HG03196 (cell line): ENCODE measurements around the gene TFIP11.

Experiments used
- ATAC-seq: cut with Tn5 transposase; IDR thresholded peaks from one replicate; pipeline ENCODE4 v1.9.1; 2021; ENCODE audit not compliant: unreplicated experiment

The TFIP11 gene

GRCh38 chr22:26479792-26480610 lies 32.3 kb downstream of the TFIP11 start:
- no peak for ATAC-seq

DNA sequence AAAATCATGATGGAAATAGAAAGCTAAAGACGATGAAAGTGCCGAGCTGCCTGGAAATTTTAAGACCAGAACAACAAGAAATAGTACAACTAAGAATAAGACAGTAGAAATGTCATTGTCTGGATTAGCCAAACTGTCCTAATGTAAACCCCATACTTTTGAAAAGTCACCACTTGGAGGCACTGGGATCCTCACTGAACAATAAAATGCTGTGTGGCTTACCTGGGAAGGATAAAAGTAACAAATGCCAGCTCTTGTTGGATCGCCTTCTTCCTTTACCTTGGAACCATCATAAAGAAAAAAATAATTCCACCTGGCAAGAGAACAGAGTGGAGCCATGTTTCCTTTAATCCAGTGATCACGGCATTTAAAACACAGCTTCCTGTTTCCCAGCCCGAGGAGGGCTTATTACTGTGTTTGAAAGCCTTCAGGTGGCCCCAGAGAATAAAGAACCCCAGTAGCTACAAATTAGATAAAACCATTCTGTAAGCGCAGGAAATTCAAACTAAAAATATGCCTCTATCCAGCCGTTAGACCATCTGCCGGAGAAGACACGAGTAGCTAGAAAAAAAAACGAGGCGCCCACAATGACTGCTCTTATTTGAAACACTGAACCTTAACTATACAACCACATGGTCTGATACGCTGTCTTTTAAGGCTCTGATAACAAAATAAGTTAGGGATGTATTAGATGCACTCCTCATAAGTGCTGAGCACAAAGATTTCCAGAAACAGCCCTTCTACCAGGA lies 33.1 kb downstream of the TFIP11 start:
- no peak for ATAC-seq

DNA sequence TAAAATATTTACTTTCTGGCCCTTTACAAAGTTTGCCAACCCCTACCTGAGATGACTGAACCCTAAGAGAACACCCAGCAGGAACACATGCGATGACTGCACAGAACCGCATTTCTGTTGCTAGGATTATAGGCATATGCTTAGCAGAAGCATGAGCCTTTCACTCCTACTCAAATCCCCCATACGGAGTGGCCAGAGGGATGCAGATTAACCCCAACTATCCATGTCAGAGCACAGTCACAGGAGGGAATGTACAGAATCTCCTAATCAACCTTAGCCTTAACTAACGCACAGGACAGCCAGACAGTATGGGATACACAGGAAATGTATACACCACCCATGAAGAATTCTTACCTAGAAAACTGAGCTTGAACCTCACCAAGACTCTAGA lies 34.9 kb downstream of the TFIP11 start:
- ATAC-seq, result no peak

GRCh38 chr22:26476705-26477340 lies 35.5 kb downstream of the TFIP11 start:
- no peak for ATAC-seq

- ATAC-seq, result no peak
Observed at GRCh38 chr22:26474682-26475081, 37.6 kb downstream of the TFIP11 start.

DNA sequence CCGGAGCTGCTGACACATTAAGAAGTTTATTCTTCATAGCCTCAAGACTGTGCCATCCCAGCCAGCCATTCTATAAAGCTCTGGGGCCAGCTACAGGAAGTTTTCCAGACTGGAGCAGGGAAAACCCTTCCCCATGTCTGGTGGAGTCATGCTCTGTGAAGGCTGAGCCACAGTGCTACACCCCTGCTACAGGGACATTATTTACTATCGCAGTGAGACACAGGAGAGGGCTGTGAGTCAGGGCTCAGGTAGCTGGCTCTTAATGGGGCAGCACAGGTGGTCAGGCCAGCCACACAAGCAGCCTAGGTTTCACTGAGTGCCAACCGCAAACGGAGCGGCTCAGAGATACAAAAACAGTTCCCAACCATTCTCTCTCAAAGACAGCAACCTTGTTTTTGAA lies 40.8 kb downstream of the TFIP11 start:
- no peak for ATAC-seq

GRCh38 chr22:26470807-26471206 lies 41.5 kb downstream of the TFIP11 start:
- no peak for ATAC-seq

- no peak for ATAC-seq
Observed at GRCh38 chr22:26466196-26466595, 46.1 kb downstream of the TFIP11 start.

DNA sequence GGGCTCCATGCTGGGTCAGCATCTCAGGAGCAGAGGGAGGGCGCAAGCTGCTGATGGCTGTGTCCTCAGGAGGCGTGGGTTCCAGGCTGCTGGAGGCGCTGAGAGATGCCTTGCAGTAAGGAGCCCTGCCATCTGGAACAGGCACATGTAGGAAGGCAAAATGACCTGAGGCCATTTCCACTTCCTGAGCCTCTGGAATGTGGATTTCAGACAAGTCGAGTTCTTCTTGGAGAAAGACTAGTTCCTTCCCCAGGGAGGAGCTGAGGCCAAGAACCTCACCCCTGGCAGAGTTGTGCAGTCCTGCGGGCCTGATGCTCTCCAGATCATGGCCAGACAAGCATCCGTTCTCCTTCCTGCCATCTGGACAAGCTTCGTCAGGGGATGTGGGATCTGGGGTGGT lies 48.0 kb downstream of the TFIP11 start:
- no peak for ATAC-seq

DNA sequence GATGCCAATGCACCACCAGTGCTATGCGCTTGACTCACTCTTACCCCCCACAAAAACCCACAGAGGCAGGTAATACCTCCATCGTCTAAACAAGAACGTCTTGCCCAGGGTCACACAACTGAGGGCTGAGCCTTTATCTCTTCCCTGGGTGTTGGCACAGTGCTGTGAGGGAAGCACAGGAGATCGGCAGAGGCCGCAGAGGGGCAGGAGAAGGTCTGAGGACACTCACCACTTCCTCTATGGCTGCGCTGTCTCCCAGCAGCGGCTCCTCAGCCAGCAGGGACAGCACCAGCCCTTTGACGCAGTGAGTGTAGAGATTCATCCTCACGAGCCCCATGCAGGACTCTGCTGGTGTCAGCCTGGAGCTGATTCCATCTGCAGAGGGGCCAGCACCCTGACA lies 48.6 kb downstream of the TFIP11 start:
- no peak for ATAC-seq

- ATAC-seq, result no peak
Observed at GRCh38 chr22:26463101-26463661, 49.1 kb downstream of the TFIP11 start.

GRCh38 chr22:26462641-26463040 lies 49.6 kb downstream of the TFIP11 start:
- ATAC-seq, result no peak

GRCh38 chr22:26462051-26462450 lies 50.2 kb downstream of the TFIP11 start:
- no peak for ATAC-seq

- no peak for ATAC-seq
Observed at GRCh38 chr22:26461188-26461810, 51.0 kb downstream of the TFIP11 start.

DNA sequence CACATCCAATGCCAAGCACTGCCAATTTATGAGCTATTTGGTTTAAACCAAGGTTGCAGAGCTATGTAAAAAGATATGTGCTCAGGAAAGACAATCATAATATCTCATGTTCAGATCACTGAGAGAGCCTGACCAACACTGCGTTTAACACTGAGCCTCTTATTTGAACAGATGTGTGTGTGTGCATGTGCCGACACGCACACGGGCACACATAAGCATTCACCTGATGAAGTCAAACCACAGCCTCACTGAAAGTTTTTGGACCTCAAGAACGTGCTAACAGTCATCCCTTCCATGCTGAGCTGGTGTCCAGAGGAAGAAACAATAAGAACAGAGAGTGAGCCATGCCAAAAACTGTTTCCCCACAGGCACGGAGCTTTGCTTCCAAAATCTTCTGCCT lies 52.1 kb downstream of the TFIP11 start:
- ATAC-seq, result no peak

GRCh38 chr22:26457661-26458272 lies 54.5 kb downstream of the TFIP11 start:
- no peak for ATAC-seq

DNA sequence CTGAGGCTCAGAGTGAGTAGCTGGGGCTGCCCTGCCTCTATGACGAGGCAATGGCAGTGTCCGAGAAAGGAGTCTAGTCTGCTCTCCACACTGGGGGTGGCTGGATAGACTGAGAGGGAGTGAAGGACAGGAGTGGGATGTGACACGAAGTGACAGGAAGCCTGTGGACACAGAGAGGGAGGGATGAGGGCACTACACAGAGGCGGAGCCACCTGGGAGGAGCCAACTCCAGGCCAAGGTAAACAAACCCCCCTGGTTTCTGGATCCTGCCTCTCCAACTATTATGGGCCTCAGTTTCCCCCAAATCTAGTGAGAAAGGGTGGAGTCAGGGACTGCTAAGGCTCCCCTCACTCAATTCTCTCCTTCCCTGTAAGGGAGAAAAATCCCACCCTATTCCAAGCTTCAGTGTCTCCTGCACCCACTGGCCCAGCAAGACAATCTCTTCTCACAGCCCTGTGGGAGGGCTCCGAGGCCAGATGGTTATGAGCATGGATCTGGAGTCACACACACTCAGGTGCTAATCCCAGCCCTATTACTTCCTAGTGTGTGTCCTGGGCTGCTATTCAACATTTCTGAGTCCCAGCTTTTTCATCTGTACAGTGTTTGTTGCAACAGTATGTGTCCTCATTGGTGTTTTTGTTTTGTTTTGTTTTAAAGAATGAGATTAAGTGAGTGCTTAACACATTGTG lies 58.3 kb downstream of the TFIP11 start:
- ATAC-seq, result no peak

- ATAC-seq, result no peak
Observed at GRCh38 chr22:26453216-26453615, 59.1 kb downstream of the TFIP11 start.

GRCh38 chr22:26452236-26453016 lies 59.8 kb downstream of the TFIP11 start:
- ATAC-seq, result no peak
